Measurements from ENCODE around the gene CRACR2A.

DNA sequence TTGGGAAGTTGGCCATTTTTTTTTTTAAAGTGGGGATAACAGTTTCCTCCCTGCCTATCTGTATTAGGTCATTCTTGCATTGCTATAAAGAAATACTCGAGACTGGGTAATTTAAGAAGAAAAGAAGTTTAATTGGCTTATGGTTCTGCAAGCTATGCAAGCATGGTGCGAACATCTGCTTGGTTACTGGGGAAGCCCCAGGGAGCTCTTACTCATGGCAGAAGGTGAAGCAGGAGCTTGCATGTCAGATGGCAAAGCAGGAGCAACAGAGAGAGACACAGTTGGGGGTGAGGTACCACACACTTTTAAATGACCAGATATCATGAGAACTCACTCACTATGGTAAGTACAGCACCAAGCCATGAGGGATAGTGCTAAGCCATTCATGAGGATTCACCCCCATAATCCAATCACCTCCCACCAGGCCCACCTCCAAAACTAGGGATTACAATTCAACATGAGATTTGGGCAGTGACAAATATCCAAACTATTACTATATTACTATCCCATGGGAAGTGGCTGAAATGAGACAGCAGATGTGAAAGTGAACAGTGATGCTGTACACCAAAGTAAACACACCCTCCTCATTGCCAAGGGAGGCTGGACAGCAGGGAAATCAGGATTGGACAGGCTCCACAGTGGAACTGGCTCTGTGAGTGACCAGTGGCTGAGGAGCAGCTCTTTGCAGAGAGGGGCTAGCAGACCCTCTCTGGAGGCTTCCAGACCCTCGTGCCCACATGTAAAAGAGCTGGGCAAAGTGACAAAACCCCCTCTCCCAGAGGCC is 40.5 kb downstream of the CRACR2A start:
- TF ChIP-seq, protein P1, sequence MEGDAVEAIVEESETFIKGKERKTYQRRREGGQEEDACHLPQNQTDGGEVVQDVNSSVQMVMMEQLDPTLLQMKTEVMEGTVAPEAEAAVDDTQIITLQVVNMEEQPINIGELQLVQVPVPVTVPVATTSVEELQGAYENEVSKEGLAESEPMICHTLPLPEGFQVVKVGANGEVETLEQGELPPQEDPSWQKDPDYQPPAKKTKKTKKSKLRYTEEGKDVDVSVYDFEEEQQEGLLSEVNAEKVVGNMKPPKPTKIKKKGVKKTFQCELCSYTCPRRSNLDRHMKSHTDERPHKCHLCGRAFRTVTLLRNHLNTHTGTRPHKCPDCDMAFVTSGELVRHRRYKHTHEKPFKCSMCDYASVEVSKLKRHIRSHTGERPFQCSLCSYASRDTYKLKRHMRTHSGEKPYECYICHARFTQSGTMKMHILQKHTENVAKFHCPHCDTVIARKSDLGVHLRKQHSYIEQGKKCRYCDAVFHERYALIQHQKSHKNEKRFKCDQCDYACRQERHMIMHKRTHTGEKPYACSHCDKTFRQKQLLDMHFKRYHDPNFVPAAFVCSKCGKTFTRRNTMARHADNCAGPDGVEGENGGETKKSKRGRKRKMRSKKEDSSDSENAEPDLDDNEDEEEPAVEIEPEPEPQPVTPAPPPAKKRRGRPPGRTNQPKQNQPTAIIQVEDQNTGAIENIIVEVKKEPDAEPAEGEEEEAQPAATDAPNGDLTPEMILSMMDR (conservative IDR thresholded peaks at IDR 0.05 in 1 of 2, IDR thresholded peaks at IDR 0.05 in 1 of 2; ENCODE audit: extremely low read depth in 1 of 2, insufficient read depth in 1 of 2, low read depth in 1 of 2, low read length in 2 of 2) = no peak
- no peak for TF ChIP-seq EZH2 (IDR thresholded peaks at IDR 0.05; ENCODE audit: borderline replicate concordance, low read length)

Measured in mammary epithelial cell (primary cell).